ENCODE measurements around the gene ZNF766. TPM values are rescaled to one million over a fixed set of nuclear protein-coding genes. Genes with fewer than 3 reads are reported as not detected.

The ZNF766 gene
- total and polyA plus RNA-seq, 9 of the 15 experiments (the other 6 are each of a cell fraction or from before 2014, with no cell fraction given): 6.7 to 23.0 (median 11.2) TPM

DNA sequence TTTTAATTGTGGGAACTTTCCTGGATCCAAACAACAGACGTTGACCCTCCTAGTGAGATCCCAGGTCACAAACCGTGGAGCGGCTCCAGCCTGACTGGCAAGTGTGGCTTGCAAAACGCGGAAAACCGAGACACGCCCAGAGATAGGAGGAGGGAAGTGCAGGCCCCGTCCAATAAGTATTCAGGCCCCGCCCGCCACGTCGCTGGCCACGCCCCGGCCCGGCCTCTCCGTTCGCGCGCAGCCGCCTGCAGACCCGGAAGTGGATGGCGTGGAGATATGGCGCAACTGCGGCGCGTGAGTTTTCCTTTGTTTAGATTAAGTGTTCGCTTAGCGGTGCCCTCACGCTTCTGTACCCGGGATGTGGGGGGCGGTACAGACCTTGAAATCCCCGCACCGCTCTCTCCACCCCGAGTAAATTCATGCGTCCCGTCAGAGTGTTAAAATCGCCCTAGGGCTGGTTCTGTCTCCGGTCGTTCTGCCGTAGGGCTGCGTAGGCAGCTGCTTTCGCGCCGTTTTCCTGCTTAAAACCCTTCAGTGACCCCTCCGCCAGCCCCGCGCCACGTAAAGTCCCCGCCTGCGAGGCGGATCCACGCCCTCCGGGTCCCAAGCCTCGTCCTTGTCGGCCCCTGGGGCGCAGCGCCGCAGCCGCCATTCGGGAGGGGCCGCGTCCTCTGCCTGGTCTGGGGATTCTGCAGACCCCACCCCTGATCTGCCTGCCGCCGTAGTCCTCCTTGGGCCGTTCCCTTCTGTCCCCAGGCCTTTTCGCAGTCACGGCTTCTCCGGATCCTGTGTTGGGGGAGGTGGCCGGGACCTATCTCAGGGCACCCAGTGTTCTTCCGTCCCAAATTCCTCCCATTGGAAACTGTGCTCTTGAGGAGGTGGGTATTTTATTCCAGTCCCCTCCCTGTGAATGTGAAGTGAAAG is at the start of gene ZNF766 (continued):
- no peak for TF ChIP-seq ZNF277 (CRISPR knock-in tag; IDR thresholded peaks at IDR 0.05; ENCODE audit: borderline replicate concordance)
- no peak for TF ChIP-seq SREBF2 (CRISPR knock-in tag; IDR thresholded peaks at IDR 0.05)
- TF ChIP-seq EZH2 (IDR thresholded peaks at IDR 0.05; ENCODE audit: borderline replicate concordance, low read depth, low read length): no peak
- no peak for TF ChIP-seq REST (IDR thresholded peaks at IDR 0.05; ENCODE audit: borderline replicate concordance)
- no peak for TF ChIP-seq REST (CRISPR knock-in tag; IDR thresholded peaks at IDR 0.05; ENCODE audit: low read depth)
- no peak for TF ChIP-seq BRF1 (IDR thresholded peaks at IDR 0.05; ENCODE audit: borderline replicate concordance, extremely low read depth, insufficient read length)
- TF ChIP-seq ZNF23 (CRISPR knock-in tag; IDR thresholded peaks at IDR 0.05): no peak
- TF ChIP-seq ELF2 (CRISPR knock-in tag; IDR thresholded peaks at IDR 0.05): peak; percentile 97
- no peak for TF ChIP-seq MAFG (tag; conservative IDR thresholded peaks at IDR 0.05)
- TF ChIP-seq SREBF1 (IDR thresholded peaks at IDR 0.05; ENCODE audit: borderline replicate concordance, low read depth, low read length): no peak
- TF ChIP-seq TEAD1 (CRISPR knock-in tag; IDR thresholded peaks at IDR 0.05): peak in 1 of 2 experiments; percentile 43; a peak in 1 of 4 replicates
- peak; percentile 91 for TF ChIP-seq SPI1 (IDR thresholded peaks at IDR 0.05; ENCODE audit: borderline replicate concordance, low read depth, low read length)
- TF ChIP-seq ZBTB49 (CRISPR knock-in tag; IDR thresholded peaks at IDR 0.05; ENCODE audit: borderline replicate concordance): no peak
- no peak for TF ChIP-seq PTBP1 (IDR thresholded peaks at IDR 0.05; ENCODE audit: low read depth, low read length)
- no peak for TF ChIP-seq SMC3 (conservative IDR thresholded peaks at IDR 0.05; ENCODE audit: insufficient read depth, low read depth, low read length)
